HG03280 (cell line): ENCODE measurements around the gene CHST5.
"Not testable (repeated sequence)": the region's sequence is repeated elsewhere in the genome, so short reads cannot be mapped to it uniquely, and the experiment has no call there.

Experiments used
- ATAC-seq: cut with Tn5 transposase; IDR thresholded peaks from one replicate; pipeline ENCODE4 v1.9.1; 2021; ENCODE audit warnings: mild to moderate bottlenecking, moderate library complexity; ENCODE audit not compliant: unreplicated experiment

CHST5 gene

GRCh38 chr16:75552951-75553350, 17.0 kb upstream of the CHST5 start:
- no peak for ATAC-seq

- no peak for ATAC-seq
Observed at GRCh38 chr16:75550211-75550662, 14.3 kb upstream of the CHST5 start.

- ATAC-seq = not testable (repeated sequence)
Observed at GRCh38 chr16:75548456-75548855, 12.5 kb upstream of the CHST5 start.

GRCh38 chr16:75546293-75546692, 10.4 kb upstream of the CHST5 start:
- no peak for ATAC-seq

- not testable (repeated sequence) for ATAC-seq
Observed at GRCh38 chr16:75545879-75546278, 10.0 kb upstream of the CHST5 start.

GRCh38 chr16:75542462-75542861, 6.6 kb upstream of the CHST5 start:
- ATAC-seq = not testable (repeated sequence)

- ATAC-seq = no peak
Observed at GRCh38 chr16:75541236-75541635, 5.3 kb upstream of the CHST5 start.

- not testable (repeated sequence) for ATAC-seq
Observed at GRCh38 chr16:75538882-75539565, 3.1 kb upstream of the CHST5 start.

- no peak for ATAC-seq
Observed at GRCh38 chr16:75537776-75538175, 1.9 kb upstream of the CHST5 start.

GRCh38 chr16:75535211-75535843, 581 bp downstream of the CHST5 start:
- no peak for ATAC-seq

- ATAC-seq = no peak
Observed at GRCh38 chr16:75534560-75535205, 1.2 kb downstream of the CHST5 start.

- ATAC-seq = no peak
Observed at GRCh38 chr16:75532791-75533190, 3.1 kb downstream of the CHST5 start.

GRCh38 chr16:75532142-75532765, 3.7 kb downstream of the CHST5 start:
- ATAC-seq = no peak

GRCh38 chr16:75529959-75530358, 5.9 kb downstream of the CHST5 start:
- ATAC-seq = no peak

GRCh38 chr16:75529056-75529905, 6.6 kb downstream of the CHST5 start:
- no peak for ATAC-seq

GRCh38 chr16:75527825-75528299, 8.0 kb downstream of the CHST5 start:
- no peak for ATAC-seq

GRCh38 chr16:75526032-75526790, 9.7 kb downstream of the CHST5 start:
- no peak for ATAC-seq

- no peak for ATAC-seq
Observed at GRCh38 chr16:75519175-75519574, 16.7 kb downstream of the CHST5 start.

GRCh38 chr16:75516189-75516966, 19.5 kb downstream of the CHST5 start:
- ATAC-seq = not testable (repeated sequence)
